Activated naive CD8-positive, alpha-beta T cell treated with anti-CD3 and anti-CD28 coated beads, Interleukin-2, amount 50 U/mL, for 16 hours (primary cell): ENCODE data around the gene SLC35B2.
A peak's percentile ranks its signal among the peaks of the same experiment; 100 is the strongest.

ENCODE experiments used
- DNase-seq: peaks from one replicate; pipeline ENCODE4 v3.0.0-alpha.2; 2020; ENCODE audit warnings: low read depth, low spot score

The SLC35B2 gene

GRCh38 chr6:44257025-44257752 lies at the start of gene SLC35B2:
SLC35B2 (minus strand) TSS chr6:44257528; CDS start chr6:44257410, 118 bp downstream.
- DNase-seq = no peak

- no peak for DNase-seq
Measured at GRCh38 chr6:44306710-44307109, 49.4 kb upstream of the SLC35B2 start.

- no peak for DNase-seq
Measured at GRCh38 chr6:44305200-44305725, 47.9 kb upstream of the SLC35B2 start.

GRCh38 chr6:44304282-44305199 lies 47.2 kb upstream of the SLC35B2 start:
- DNase-seq = no peak

- DNase-seq = no peak
Measured at GRCh38 chr6:44303842-44304241, 46.5 kb upstream of the SLC35B2 start.

GRCh38 chr6:44302856-44303255 lies 45.5 kb upstream of the SLC35B2 start:
- DNase-seq = no peak

- DNase-seq = no peak
Measured at GRCh38 chr6:44301782-44302564, 44.6 kb upstream of the SLC35B2 start.

- DNase-seq = no peak
Measured at GRCh38 chr6:44301106-44301505, 43.8 kb upstream of the SLC35B2 start.

GRCh38 chr6:44300292-44300823 lies 43.0 kb upstream of the SLC35B2 start:
- DNase-seq = no peak

GRCh38 chr6:44298864-44299263 lies 41.5 kb upstream of the SLC35B2 start:
- DNase-seq = no peak

- DNase-seq = no peak
Measured at GRCh38 chr6:44298055-44298803, 40.9 kb upstream of the SLC35B2 start.

GRCh38 chr6:44297063-44298038 lies 40.0 kb upstream of the SLC35B2 start:
- DNase-seq = peak; percentile 15

GRCh38 chr6:44294832-44295791 lies 37.8 kb upstream of the SLC35B2 start:
- no peak for DNase-seq

- DNase-seq = no peak
Measured at GRCh38 chr6:44292661-44293365, 35.5 kb upstream of the SLC35B2 start.

GRCh38 chr6:44291841-44292240 lies 34.5 kb upstream of the SLC35B2 start:
- DNase-seq = no peak

GRCh38 chr6:44289726-44290260 lies 32.5 kb upstream of the SLC35B2 start:
- no peak for DNase-seq

GRCh38 chr6:44286747-44287146 lies 29.4 kb upstream of the SLC35B2 start:
- no peak for DNase-seq

GRCh38 chr6:44286285-44286565 lies 28.9 kb upstream of the SLC35B2 start:
- no peak for DNase-seq
